GM12878 (cell line): ENCODE measurements around the gene ZNF451.

Experiments used
- CHD2 ChIP-seq: IDR thresholded peaks from 2 replicates; pipeline ENCODE4 v1.6.1; 2011; ENCODE audit warnings: low read depth, low read length, improper control_type of control experiment, borderline replicate concordance
- EP300 ChIP-seq, 2 experiments: fragments of 150-350 bp in 1 of 2; IDR thresholded peaks; 2 replicates each; pipeline ENCODE4 v1.6.1; 2011 to 2012; ENCODE audit warnings: low read depth in 2 of 2, low read length in 2 of 2, borderline replicate concordance in 1 of 2, improper control_type of control experiment in 1 of 2, inconsistent platforms in 1 of 2; ENCODE audit not compliant: control insufficient read depth in 1 of 2
- JUND ChIP-seq: IDR thresholded peaks from 2 replicates; pipeline ENCODE4 v1.6.1; 2012; ENCODE audit warnings: low read depth, mild to moderate bottlenecking, low read length, improper control_type of control experiment, moderate library complexity
- MYC ChIP-seq: IDR thresholded peaks from 2 replicates; pipeline ENCODE4 v1.6.1; 2011; ENCODE audit warnings: mild to moderate bottlenecking, low read length, moderate library complexity, inconsistent platforms; ENCODE audit not compliant: insufficient read depth, insufficient replicate concordance, insufficient read length, severe bottlenecking
- PAX8 ChIP-seq: fragments of 450-650 bp; IDR thresholded peaks from 2 replicates; pipeline ENCODE4 v1.6.1; 2017; ENCODE audit warnings: mild to moderate bottlenecking, moderate library complexity
- TAF1 ChIP-seq: IDR thresholded peaks from 2 replicates; pipeline ENCODE4 v1.6.1; 2011; ENCODE audit warnings: mild to moderate bottlenecking, low read depth, low read length, borderline replicate concordance
- WRNIP1 ChIP-seq: IDR thresholded peaks from 2 replicates; pipeline ENCODE4 v1.6.1; 2011; ENCODE audit warnings: low read depth, low read length, improper control_type of control experiment, borderline replicate concordance
- ZNF24 ChIP-seq: fragments of 450-650 bp; IDR thresholded peaks from 2 replicates; pipeline ENCODE4 v1.6.1; 2017; ENCODE audit warnings: antibody characterized with exemption, mild to moderate bottlenecking
- ZNF274 ChIP-seq: IDR thresholded peaks from one replicate; pipeline ENCODE4 v1.8.0; 2011; ENCODE audit not compliant: insufficient read length, insufficient read depth
- TF ChIP-seq, protein P1 (sequence below), 3 experiments: IDR thresholded peaks in 2 of 3; conservative IDR thresholded peaks in 1 of 3; 2 replicates each; pipeline ENCODE4 v1.5.1; 2011; ENCODE audit warnings: low read depth in 3 of 3, low read length in 3 of 3, mild to moderate bottlenecking in 3 of 3, control low read depth in 2 of 3, moderate library complexity in 2 of 3, inconsistent platforms in 1 of 3, mixed read lengths in 1 of 3; ENCODE audit not compliant: control insufficient read depth in 2 of 3, insufficient read depth in 1 of 3; ENCODE audit errors: extremely low read depth in 1 of 3
- TF ChIP-seq, protein P2 (sequence below): IDR thresholded peaks from 2 replicates; pipeline ENCODE4 v1.6.1; 2011; ENCODE audit warnings: low read depth, mild to moderate bottlenecking, low read length, moderate library complexity, borderline replicate concordance; ENCODE audit errors: extremely low read depth

DNA sequence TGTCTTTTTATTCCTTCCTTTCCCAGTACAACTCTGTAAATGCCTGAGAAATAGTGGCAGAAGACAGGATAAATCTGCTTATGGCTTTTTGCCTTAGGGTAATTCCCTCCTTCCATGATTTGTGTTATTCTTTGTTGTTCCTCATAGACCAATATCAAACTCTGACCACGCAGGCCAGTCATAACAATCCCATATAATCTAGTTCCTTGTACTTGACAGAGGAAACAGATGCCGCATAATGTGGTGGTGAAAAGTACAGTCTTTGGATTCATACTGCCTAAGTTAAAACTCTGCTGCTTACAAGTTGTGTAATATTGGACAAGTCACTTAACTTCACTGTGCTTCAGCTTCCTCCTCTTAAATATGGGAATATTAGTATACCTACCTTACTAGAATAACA lies 74.0 kb downstream of the ZNF451 start:
- no peak for TF ChIP-seq CHD2
- no peak for TF ChIP-seq EP300 (IDR thresholded peaks at IDR 0.05; ENCODE audit: borderline replicate concordance in 1 of 2, control insufficient read depth in 1 of 2, low read depth in 2 of 2, low read length in 2 of 2)
- no peak for TF ChIP-seq JUND
- no peak for TF ChIP-seq ZNF274
- TF ChIP-seq, protein P1, sequence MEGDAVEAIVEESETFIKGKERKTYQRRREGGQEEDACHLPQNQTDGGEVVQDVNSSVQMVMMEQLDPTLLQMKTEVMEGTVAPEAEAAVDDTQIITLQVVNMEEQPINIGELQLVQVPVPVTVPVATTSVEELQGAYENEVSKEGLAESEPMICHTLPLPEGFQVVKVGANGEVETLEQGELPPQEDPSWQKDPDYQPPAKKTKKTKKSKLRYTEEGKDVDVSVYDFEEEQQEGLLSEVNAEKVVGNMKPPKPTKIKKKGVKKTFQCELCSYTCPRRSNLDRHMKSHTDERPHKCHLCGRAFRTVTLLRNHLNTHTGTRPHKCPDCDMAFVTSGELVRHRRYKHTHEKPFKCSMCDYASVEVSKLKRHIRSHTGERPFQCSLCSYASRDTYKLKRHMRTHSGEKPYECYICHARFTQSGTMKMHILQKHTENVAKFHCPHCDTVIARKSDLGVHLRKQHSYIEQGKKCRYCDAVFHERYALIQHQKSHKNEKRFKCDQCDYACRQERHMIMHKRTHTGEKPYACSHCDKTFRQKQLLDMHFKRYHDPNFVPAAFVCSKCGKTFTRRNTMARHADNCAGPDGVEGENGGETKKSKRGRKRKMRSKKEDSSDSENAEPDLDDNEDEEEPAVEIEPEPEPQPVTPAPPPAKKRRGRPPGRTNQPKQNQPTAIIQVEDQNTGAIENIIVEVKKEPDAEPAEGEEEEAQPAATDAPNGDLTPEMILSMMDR (IDR thresholded peaks at IDR 0.05 in 2 of 3, conservative IDR thresholded peaks at IDR 0.05 in 1 of 3; ENCODE audit: control insufficient read depth in 2 of 3, extremely low read depth in 1 of 3, insufficient read depth in 1 of 3, low read depth in 3 of 3, low read length in 3 of 3): no peak
- no peak for TF ChIP-seq PAX8
- TF ChIP-seq ZNF24: no peak
- TF ChIP-seq TAF1: no peak
- no peak for TF ChIP-seq WRNIP1
- no peak for TF ChIP-seq MYC
- TF ChIP-seq, protein P2, sequence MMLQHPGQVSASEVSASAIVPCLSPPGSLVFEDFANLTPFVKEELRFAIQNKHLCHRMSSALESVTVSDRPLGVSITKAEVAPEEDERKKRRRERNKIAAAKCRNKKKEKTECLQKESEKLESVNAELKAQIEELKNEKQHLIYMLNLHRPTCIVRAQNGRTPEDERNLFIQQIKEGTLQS: no peak
